ENCODE results near the gene MACF1.

DNA sequence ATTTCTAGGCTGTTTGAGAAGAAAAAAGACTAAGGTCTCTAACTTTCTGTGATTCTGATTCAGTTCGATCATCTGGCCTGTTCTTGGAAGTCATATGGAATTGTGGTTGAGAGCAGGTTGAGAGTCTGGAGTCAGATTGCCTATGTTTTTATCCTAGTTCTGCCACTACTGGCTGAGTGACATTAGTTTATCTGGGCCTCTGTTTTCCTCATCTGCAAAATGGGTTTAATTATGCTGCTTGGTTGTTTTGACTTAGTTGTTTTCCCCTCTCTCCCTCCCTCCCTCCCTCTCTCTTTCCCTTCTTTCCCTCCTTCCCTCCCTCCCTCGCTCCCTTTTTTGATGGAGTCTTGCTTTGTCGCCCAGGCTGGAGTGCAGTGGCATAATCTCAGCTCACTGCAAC lies 6.2 kb downstream of the MACF1 start:
- TF ChIP-seq, protein P1, sequence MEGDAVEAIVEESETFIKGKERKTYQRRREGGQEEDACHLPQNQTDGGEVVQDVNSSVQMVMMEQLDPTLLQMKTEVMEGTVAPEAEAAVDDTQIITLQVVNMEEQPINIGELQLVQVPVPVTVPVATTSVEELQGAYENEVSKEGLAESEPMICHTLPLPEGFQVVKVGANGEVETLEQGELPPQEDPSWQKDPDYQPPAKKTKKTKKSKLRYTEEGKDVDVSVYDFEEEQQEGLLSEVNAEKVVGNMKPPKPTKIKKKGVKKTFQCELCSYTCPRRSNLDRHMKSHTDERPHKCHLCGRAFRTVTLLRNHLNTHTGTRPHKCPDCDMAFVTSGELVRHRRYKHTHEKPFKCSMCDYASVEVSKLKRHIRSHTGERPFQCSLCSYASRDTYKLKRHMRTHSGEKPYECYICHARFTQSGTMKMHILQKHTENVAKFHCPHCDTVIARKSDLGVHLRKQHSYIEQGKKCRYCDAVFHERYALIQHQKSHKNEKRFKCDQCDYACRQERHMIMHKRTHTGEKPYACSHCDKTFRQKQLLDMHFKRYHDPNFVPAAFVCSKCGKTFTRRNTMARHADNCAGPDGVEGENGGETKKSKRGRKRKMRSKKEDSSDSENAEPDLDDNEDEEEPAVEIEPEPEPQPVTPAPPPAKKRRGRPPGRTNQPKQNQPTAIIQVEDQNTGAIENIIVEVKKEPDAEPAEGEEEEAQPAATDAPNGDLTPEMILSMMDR (IDR thresholded peaks at IDR 0.05) = no peak
- TF ChIP-seq POLR2A (IDR thresholded peaks at IDR 0.05) = no peak
- TF ChIP-seq EP300 (IDR thresholded peaks at IDR 0.05) = no peak
- TF ChIP-seq POLR2AphosphoS5 (IDR thresholded peaks at IDR 0.05) = no peak
